Measurements from ENCODE around the gene FBXL17.
A peak's percentile ranks its signal among the peaks of the same experiment; 100 is the strongest.
"Not testable (repeated sequence)": the region's sequence is repeated elsewhere in the genome, so short reads cannot be mapped to it uniquely, and the experiment has no call there.

The FBXL17 gene

GRCh38 chr5:108201721-108202120, 180.2 kb downstream of the FBXL17 start:
- H3K4me3 Mint-ChIP-seq: no peak overlapping the region
- H3K27ac Mint-ChIP-seq: no peak overlapping the region
- H3K4me1 Mint-ChIP-seq: no peaks in the 10 kb centered on the region
- ATAC-seq: no peak
- H3K9me3 Mint-ChIP-seq: no peaks in the 10 kb centered on the region
- H3K27me3 Mint-ChIP-seq: no peaks in the 10 kb centered on the region
- no peak for DNase-seq

DNA sequence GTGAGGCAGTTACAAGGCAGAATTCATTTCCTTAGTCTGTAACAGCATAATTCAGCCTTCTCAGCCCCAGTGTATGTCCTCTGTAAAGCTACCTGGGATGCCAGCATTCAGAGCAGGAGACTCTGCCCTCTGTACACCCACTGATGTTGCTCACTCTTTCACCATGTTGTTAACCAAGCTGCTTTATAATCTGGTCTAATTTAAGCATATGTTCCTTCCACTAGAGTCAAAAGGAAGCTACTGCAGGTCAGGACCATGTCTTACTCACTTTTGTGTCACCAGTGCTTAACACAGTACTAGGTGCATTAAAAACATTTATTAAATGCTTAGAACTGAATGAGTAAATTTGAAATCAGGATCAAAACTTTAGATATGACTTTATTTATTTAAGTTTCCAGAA, 185.6 kb downstream of the FBXL17 start:
- no peaks in the 10 kb centered on the region for H3K4me1 Mint-ChIP-seq
- H3K27me3 Mint-ChIP-seq: no peaks in the 10 kb centered on the region
- no peak for DNase-seq
- H3K9me3 Mint-ChIP-seq: no peaks in the 10 kb centered on the region
- H3K4me3 Mint-ChIP-seq: no peak overlapping the region
- no peak for ATAC-seq
- H3K27ac Mint-ChIP-seq: no peak overlapping the region

- H3K4me3 Mint-ChIP-seq: no peak overlapping the region
- no peaks in the 10 kb centered on the region for H3K4me1 Mint-ChIP-seq
- DNase-seq (no peak), ATAC-seq (no peak)
- H3K27ac Mint-ChIP-seq: no peak overlapping the region
- H3K27me3 Mint-ChIP-seq: no peaks in the 10 kb centered on the region
- H3K9me3 Mint-ChIP-seq: no peaks in the 10 kb centered on the region
Observed at GRCh38 chr5:108193021-108193795, 188.7 kb downstream of the FBXL17 start.

DNA sequence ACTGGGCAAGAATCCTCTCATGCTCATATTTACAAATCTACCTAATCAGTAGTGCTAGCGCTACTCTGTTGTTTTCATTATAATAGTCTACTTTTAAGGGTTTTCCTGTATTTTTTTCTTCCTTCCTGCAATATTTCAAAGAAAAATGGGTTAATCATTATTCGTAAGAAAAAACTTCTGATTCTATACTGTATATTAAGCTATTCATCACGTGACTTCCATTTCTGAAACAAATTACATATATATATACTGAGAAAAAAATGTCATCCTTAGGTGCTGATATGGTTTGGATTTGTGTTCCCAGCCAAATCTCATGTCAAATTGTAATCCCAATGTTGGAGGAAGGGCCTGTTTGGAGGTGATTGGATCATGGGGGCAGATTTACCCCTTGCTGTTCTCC, 197.0 kb downstream of the FBXL17 start:
- DNase-seq: no peak
- Mint-ChIP-seq H3K27me3 (no peaks in the 10 kb centered on the region), H3K4me3 (no peak overlapping the region), H3K27ac (no peak overlapping the region), H3K4me1 (no peaks in the 10 kb centered on the region), H3K9me3 (no peaks in the 10 kb centered on the region)
- no peak for ATAC-seq

- ATAC-seq: no peak
- Mint-ChIP-seq H3K27ac (no peak overlapping the region), H3K4me1 (no peaks in the 10 kb centered on the region), H3K4me3 (no peak overlapping the region), H3K9me3 (no peaks in the 10 kb centered on the region), H3K27me3 (no peaks in the 10 kb centered on the region)
- DNase-seq: no peak
Observed at GRCh38 chr5:108181975-108182374, 199.9 kb downstream of the FBXL17 start.

DNA sequence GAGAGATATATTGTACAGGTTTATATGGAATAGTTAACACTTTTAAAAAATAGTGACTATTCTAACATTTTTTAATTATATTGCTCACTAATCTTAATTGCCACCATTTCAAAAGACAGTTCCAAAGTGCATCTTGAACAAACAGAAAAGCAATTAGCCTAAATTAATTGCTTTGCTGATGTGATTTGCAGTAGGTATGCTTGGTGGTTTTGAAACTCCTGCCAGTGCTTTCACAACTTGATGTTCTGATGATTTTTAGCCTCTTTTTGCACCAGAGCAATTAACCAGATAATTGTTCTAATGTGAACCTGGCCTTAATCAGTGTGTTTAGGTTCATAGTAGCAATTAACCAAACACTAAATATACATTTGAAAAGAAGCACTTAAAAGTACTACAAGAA, 207.6 kb downstream of the FBXL17 start:
- no peaks in the 10 kb centered on the region for H3K4me1 Mint-ChIP-seq
- no peaks in the 10 kb centered on the region for H3K27me3 Mint-ChIP-seq
- H3K9me3 Mint-ChIP-seq: no peaks in the 10 kb centered on the region
- no peak overlapping the region for H3K27ac Mint-ChIP-seq
- ATAC-seq (no peak), DNase-seq (no peak)
- no peak overlapping the region for H3K4me3 Mint-ChIP-seq

- no peak for DNase-seq
- Mint-ChIP-seq H3K4me3 (no peak overlapping the region), H3K4me1 (no peaks in the 10 kb centered on the region), H3K9me3 (no peaks in the 10 kb centered on the region), H3K27me3 (no peaks in the 10 kb centered on the region), H3K27ac (no peak overlapping the region)
- no peak for ATAC-seq
Observed at GRCh38 chr5:108171759-108172158, 210.1 kb downstream of the FBXL17 start.

DNA sequence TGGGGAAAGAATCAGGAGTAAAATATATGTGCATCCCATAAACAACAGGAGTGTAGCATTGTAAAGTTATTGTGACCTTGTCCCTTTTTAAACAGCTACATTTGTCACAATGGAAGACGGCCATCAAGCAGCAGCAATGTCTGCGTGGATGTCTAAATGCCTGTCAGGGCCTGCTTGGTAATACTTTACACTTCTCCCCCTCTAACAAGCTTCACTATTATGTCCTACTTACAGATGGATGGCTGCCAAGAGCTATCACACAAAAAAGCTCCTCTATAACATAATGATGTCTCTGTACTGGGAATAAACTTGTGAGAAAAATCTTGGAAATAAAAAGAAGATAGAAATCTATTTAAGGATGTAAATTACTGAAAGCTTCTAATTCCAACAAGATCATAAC, 213.0 kb downstream of the FBXL17 start:
- ATAC-seq: no peak
- H3K4me3 Mint-ChIP-seq: no peak overlapping the region
- DNase-seq: no peak
- peak overlapping the region in 1 of 2 donors; percentile 46 for H3K27ac Mint-ChIP-seq
- H3K4me1 Mint-ChIP-seq: no peaks in the 10 kb centered on the region
- H3K27me3 Mint-ChIP-seq: no peaks in the 10 kb centered on the region
- H3K9me3 Mint-ChIP-seq: no peaks in the 10 kb centered on the region

DNA sequence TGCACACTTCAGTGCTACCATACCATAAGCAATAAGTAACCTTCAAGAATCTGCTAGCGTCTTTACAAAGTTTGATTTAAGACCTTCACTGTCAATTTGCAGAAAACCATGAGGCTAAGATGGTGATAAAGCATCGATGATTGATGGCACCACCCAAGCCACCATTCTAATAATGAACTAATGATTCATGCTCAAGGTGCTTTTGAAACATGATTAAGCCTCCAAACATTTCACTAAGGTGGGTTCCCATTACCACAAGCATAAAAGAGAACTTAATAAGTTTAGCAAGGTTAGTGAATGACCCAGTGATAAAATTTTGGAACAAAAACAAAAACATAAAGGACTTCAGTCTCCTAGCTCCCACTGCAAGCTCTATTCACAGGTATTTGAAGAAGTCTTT, 214.7 kb downstream of the FBXL17 start:
- no peak for ATAC-seq

DNA sequence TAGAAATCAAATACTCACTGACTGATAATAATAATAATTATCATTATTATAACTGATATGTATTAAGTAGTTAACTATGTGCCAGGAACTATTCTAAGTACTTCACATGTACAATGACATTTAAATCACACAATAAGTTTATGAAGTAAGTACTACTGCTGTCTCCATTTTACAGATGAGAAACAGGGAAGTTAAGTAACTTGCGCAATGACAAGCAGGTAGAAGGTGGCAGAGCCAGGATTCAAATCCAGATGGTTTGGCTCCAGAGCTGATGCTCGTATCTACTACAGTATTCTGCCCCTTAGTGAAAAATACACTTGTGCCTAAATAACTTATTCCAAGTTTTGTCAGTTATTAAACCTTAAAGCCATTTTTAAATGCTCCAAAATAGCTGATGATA, 217.3 kb downstream of the FBXL17 start:
- no peak for DNase-seq
- no peaks in the 10 kb centered on the region for H3K9me3 Mint-ChIP-seq
- no peaks in the 10 kb centered on the region for H3K4me1 Mint-ChIP-seq
- ATAC-seq: no peak
- no peaks in the 10 kb centered on the region for H3K27me3 Mint-ChIP-seq
- H3K27ac Mint-ChIP-seq: no peak overlapping the region
- H3K4me3 Mint-ChIP-seq: no peak overlapping the region

More for the DNA sequence above, 214.7 kb downstream of the FBXL17 start:
- Mint-ChIP-seq H3K27me3 (no peaks in the 10 kb centered on the region), H3K27ac (no peak overlapping the region), H3K4me3 (no peak overlapping the region), H3K9me3 (no peaks in the 10 kb centered on the region), H3K4me1 (no peaks in the 10 kb centered on the region)
- DNase-seq: no peak

DNA sequence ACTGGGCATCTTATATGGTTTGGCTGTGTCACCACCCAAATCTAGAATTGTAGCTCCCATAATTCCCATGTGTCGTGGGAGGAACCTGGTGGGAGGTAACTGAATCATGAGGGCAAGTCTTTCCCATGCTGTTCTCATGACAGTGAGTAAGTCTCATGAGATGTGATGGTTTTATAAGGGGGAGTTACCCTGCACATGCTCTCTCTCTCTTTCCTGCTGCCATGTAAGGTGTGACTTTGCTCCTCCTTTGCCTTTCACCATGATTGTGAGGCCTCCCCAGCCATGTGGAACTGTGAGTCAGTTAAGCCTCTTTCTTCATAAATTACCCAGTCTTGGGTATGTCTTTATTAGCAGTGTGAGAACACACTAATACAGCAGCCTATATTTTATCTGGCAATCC, 229.0 kb downstream of the FBXL17 start:
- not testable (repeated sequence) for DNase-seq, H3K4me1 Mint-ChIP-seq, H3K9me3 Mint-ChIP-seq, H3K4me3 Mint-ChIP-seq, H3K27ac Mint-ChIP-seq, ATAC-seq, H3K27me3 Mint-ChIP-seq

DNA sequence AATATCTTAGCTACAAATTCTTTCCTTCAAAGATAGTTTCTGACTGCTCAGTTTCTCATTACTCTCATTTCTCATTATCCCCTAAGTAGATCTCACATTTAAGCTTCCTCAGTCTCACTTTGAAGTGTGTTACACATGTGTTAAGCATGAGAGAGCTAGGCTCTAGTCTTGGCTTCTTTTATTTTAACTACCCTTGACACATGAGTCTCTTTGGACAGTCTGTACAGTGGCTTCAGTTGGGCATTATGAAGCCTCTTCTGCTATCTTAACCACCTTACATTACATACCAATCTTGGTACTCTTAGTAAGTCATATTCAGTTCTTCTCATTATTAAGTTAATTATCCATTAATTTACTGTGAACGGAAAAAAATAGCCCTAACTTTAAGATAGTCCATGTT, 232.5 kb downstream of the FBXL17 start:
- Mint-ChIP-seq H3K27ac (peak overlapping the region in 1 of 2 donors; percentile 54), H3K27me3 (no peaks in the 10 kb centered on the region), H3K4me3 (no peak overlapping the region), H3K4me1 (peaks cover 9% of the 10 kb centered on the region), H3K9me3 (peaks cover 0 to 7% of the 10 kb centered on the region in 2 donors)
- DNase-seq (no peak), ATAC-seq (no peak)

GRCh38 chr5:108148715-108149139, 233.2 kb downstream of the FBXL17 start:
- no peak for DNase-seq
- no peak overlapping the region for H3K4me3 Mint-ChIP-seq
- H3K9me3 Mint-ChIP-seq: peaks cover 0 to 7% of the 10 kb centered on the region in 2 donors
- no peak overlapping the region for H3K27ac Mint-ChIP-seq
- no peak for ATAC-seq
- H3K27me3 Mint-ChIP-seq: no peaks in the 10 kb centered on the region
- H3K4me1 Mint-ChIP-seq: peaks cover 9% of the 10 kb centered on the region

DNA sequence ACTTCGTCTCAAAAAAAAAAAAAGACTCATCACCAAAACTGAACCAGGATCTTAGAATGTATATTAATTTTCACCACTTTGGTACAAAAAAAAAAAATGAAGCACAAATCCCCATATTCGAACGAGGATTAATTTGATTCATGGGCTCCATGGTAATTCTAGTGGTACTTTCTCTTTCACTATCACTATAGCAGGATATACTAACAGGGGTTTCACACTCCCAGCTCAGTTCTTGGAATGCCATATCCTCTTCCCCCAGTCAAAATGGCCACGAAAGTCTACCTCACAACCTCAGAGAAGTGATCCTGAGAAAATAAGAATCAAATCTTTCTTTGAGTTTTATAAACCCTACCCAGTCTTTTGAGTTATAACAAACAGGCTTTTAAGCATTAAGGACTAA, 235.7 kb downstream of the FBXL17 start:
- no peaks in the 10 kb centered on the region for H3K27me3 Mint-ChIP-seq
- peak overlapping the region in 1 of 2 donors; percentile 70 for H3K27ac Mint-ChIP-seq
- no peak for DNase-seq
- H3K4me3 Mint-ChIP-seq: no peak overlapping the region
- peaks cover 9% of the 10 kb centered on the region for H3K4me1 Mint-ChIP-seq
- H3K9me3 Mint-ChIP-seq: no peaks in the 10 kb centered on the region
- ATAC-seq: no peak

GRCh38 chr5:108145351-108145750, 236.5 kb downstream of the FBXL17 start:
- H3K27ac Mint-ChIP-seq: no peak overlapping the region
- ATAC-seq (no peak), DNase-seq (no peak)
- no peaks in the 10 kb centered on the region for H3K9me3 Mint-ChIP-seq
- H3K4me3 Mint-ChIP-seq: no peak overlapping the region
- no peaks in the 10 kb centered on the region for H3K27me3 Mint-ChIP-seq
- peaks cover 9% of the 10 kb centered on the region for H3K4me1 Mint-ChIP-seq

GRCh38 chr5:108144332-108144731, 237.6 kb downstream of the FBXL17 start:
- no peak overlapping the region for H3K27ac Mint-ChIP-seq

DNA sequence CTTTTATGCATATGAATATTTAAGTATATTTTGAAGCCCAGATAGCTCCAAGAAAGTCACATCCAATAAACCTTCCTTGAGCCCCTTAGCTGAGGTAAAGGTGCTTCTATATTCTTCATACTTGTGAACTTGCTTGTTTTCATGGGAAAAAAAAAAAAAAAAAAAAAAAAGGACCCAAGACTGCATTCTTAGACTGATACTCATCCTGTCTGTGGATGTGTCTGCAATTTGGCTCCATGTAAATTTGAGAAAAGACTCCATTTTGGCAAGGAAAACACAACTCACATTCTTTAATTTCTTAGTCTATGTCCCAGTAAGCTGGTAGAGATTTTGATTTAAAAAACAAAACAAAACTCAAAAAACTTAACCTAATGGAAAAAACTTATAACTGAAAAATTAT, 238.3 kb downstream of the FBXL17 start:
- DNase-seq: no peak
- Mint-ChIP-seq H3K9me3 (no peaks in the 10 kb centered on the region), H3K27ac (no peak overlapping the region), H3K4me1 (peaks cover 9% of the 10 kb centered on the region), H3K27me3 (no peaks in the 10 kb centered on the region), H3K4me3 (no peak overlapping the region)
- no peak for ATAC-seq

More at GRCh38 chr5:108144332-108144731, 237.6 kb downstream of the FBXL17 start:
- Mint-ChIP-seq H3K9me3 (no peaks in the 10 kb centered on the region), H3K4me3 (no peak overlapping the region), H3K4me1 (peaks cover 9% of the 10 kb centered on the region), H3K27me3 (no peaks in the 10 kb centered on the region)
- ATAC-seq: no peak
- DNase-seq: no peak
